A549 (cell line): ENCODE results near the gene NDC80.

ENCODE experiments used
- CEBPB ChIP-seq, 2 experiments: fragments of >200 bp in 1 of 2; sonication (Bioruptor Twin) in 1 of 2; formaldehyde crosslinking in 1 of 2; IDR thresholded peaks; 2 replicates each; pipeline ENCODE4 v1.6.1; 2012 to 2016
- CTCF ChIP-seq: fragments of >200 bp; sonication (Bioruptor Twin); formaldehyde crosslinking; IDR thresholded peaks from 3 replicates; pipeline ENCODE4 v1.5.1; 2016
- FOSB ChIP-seq: fragments of 250-450 bp; sonication (Bioruptor Pico); IDR thresholded peaks from 2 replicates; pipeline ENCODE4 v1.5.0; 2020; ENCODE audit warnings: mild to moderate bottlenecking, moderate library complexity
- HEYL ChIP-seq: fragments of 250-450 bp; sonication (Bioruptor Pico); IDR thresholded peaks from 2 replicates; pipeline ENCODE4 v1.8.0; 2021; ENCODE audit warnings: mild to moderate bottlenecking, moderate library complexity
- POLR2AphosphoS2 ChIP-seq: conservative IDR thresholded peaks from 2 replicates; pipeline ENCODE4 v1.6.1; 2012; ENCODE audit warnings: low read length, improper control_type of control experiment, inconsistent platforms
- RAD21 ChIP-seq, 2 experiments: fragments of >200 bp in 1 of 2; sonication (Bioruptor Twin) in 1 of 2; formaldehyde crosslinking in 1 of 2; IDR thresholded peaks in 1 of 2; conservative IDR thresholded peaks in 1 of 2; 2 replicates in 1 of 2; 3 replicates in 1 of 2; pipeline ENCODE4 v1.6.1; 2012 to 2018; ENCODE audit warnings: inconsistent platforms in 1 of 2
- RARB ChIP-seq: fragments of 250-450 bp; sonication (Bioruptor Pico); IDR thresholded peaks from 2 replicates; pipeline ENCODE4 v1.8.0; 2021; ENCODE audit warnings: mild to moderate bottlenecking, moderate library complexity

GRCh38 chr18:2602844-2603243, 31.5 kb downstream of the NDC80 start:
- TF ChIP-seq HEYL (CRISPR knock-in tag) (no peak), FOSB (no peak), RARB (CRISPR knock-in tag) (no peak), CTCF (no peak), CEBPB (IDR thresholded peaks at IDR 0.05) (no peak), POLR2AphosphoS2 (no peak), RAD21 (conservative IDR thresholded peaks at IDR 0.05 in 1 of 2, IDR thresholded peaks at IDR 0.05 in 1 of 2) (no peak)
